Ascending aorta (tissue), 2 donors: Measurements from ENCODE around the gene ZBTB39. TPM values are rescaled to one million over a fixed set of nuclear protein-coding genes. Genes with fewer than 3 reads are reported as not detected.

Experiments
- DNase-seq, 2 donors: peaks; one replicate each; pipeline ENCODE4 v3.0.0-alpha.2; 2019; ENCODE audit warnings: low spot score in 2 of 2
- H3K27ac ChIP-seq, 2 donors: fragments of 200-600 bp; sonication (generic); one replicate each; pipeline ENCODE4 v1.5.1; 2016 to 2017; ENCODE audit warnings: mild to moderate bottlenecking in 1 of 2
- H3K27me3 ChIP-seq: fragments of 200-600 bp; sonication (generic); one replicate; pipeline ENCODE4 v1.5.1; 2017
- H3K36me3 ChIP-seq, 2 donors: fragments of 200-600 bp; sonication (generic); one replicate each; pipeline ENCODE4 v1.5.1; 2016
- H3K4me1 ChIP-seq, 2 donors: fragments of 200-600 bp; sonication (generic); one replicate each; pipeline ENCODE4 v1.5.1; 2016 to 2017; ENCODE audit warnings: mild to moderate bottlenecking in 1 of 2
- H3K4me3 ChIP-seq, 2 donors: fragments of 200-600 bp; sonication (generic); one replicate each; pipeline ENCODE4 v1.5.1; 2016 to 2017; ENCODE audit warnings: mild to moderate bottlenecking in 1 of 2
- H3K9me3 ChIP-seq, 2 donors: fragments of 200-600 bp; sonication (generic); one replicate each; pipeline ENCODE4 v1.5.1; 2016
- CTCF ChIP-seq, 3 experiments: fragments of 200-600 bp in 2 of 3; fragments of 450-650 bp in 1 of 3; sonication (generic) in 2 of 3; IDR thresholded peaks; one replicate each; pipeline ENCODE4 v1.5.1; 2016 to 2019; ENCODE audit warnings: antibody characterized with exemption in 3 of 3, mild to moderate bottlenecking in 1 of 3, moderate library complexity in 1 of 3
- intact Hi-C: fragments of 100-400 bp; cut with DNase I; formaldehyde crosslinking; loops from one replicate; pipeline ENCODE4 v1.15.1; 2023
- total RNA-seq: library from RNA; depleted of rRNA; stranded (reverse); fragments of >200 nt; gene quantifications from one replicate; pipeline ENCODE4 v1.1.0, GENCODE V29; 2016

The ZBTB39 gene
- total RNA-seq, 1 donor from 2014 or later, result 5.9 TPM

GRCh38 chr12:57044889-57045288, 38.5 kb upstream of the ZBTB39 start:
- no peaks in the 10 kb centered on the region for H3K36me3 ChIP-seq
- H3K4me1 ChIP-seq, result no peaks in the 10 kb centered on the region
- no peaks in the 10 kb centered on the region for H3K27me3 ChIP-seq
- intact Hi-C loops, result no loop called here
- H3K27ac ChIP-seq, result no peak overlapping the region
- no peak overlapping the region for H3K4me3 ChIP-seq
- no peak for TF ChIP-seq CTCF (IDR thresholded peaks at IDR 0.05)
- H3K9me3 ChIP-seq, result no peaks in the 10 kb centered on the region
- DNase-seq, result no peak

- no peak for DNase-seq
- Histone ChIP-seq H3K27ac (no peak overlapping the region), H3K36me3 (no peaks in the 10 kb centered on the region), H3K9me3 (no peaks in the 10 kb centered on the region), H3K4me1 (no peaks in the 10 kb centered on the region), H3K4me3 (no peak overlapping the region), H3K27me3 (no peaks in the 10 kb centered on the region)
- TF ChIP-seq CTCF (IDR thresholded peaks at IDR 0.05), result no peak
- intact Hi-C loops, result no loop called here
Observed at GRCh38 chr12:57044468-57044867, 38.1 kb upstream of the ZBTB39 start.

GRCh38 chr12:57042695-57043094, 36.3 kb upstream of the ZBTB39 start:
- Histone ChIP-seq H3K4me1 (no peaks in the 10 kb centered on the region), H3K4me3 (no peak overlapping the region), H3K27me3 (no peaks in the 10 kb centered on the region), H3K9me3 (no peaks in the 10 kb centered on the region), H3K27ac (no peak overlapping the region), H3K36me3 (no peaks in the 10 kb centered on the region)
- no peak for TF ChIP-seq CTCF (IDR thresholded peaks at IDR 0.05)
- intact Hi-C loops, result no loop called here
- DNase-seq, result no peak

GRCh38 chr12:57040750-57041149, 34.4 kb upstream of the ZBTB39 start:
- no peak overlapping the region for H3K27ac ChIP-seq
- DNase-seq, result no peak
- TF ChIP-seq CTCF (IDR thresholded peaks at IDR 0.05), result no peak
- H3K4me1 ChIP-seq, result no peaks in the 10 kb centered on the region
- H3K9me3 ChIP-seq, result no peaks in the 10 kb centered on the region
- intact Hi-C loops, result no loop called here
- no peaks in the 10 kb centered on the region for H3K36me3 ChIP-seq
- H3K27me3 ChIP-seq, result no peaks in the 10 kb centered on the region
- no peak overlapping the region for H3K4me3 ChIP-seq

GRCh38 chr12:57040211-57040610, 33.9 kb upstream of the ZBTB39 start:
- Histone ChIP-seq H3K4me3 (no peak overlapping the region), H3K9me3 (no peaks in the 10 kb centered on the region), H3K27me3 (no peaks in the 10 kb centered on the region), H3K27ac (no peak overlapping the region), H3K36me3 (no peaks in the 10 kb centered on the region), H3K4me1 (no peaks in the 10 kb centered on the region)
- intact Hi-C loops, result no loop called here
- no peak for DNase-seq
- TF ChIP-seq CTCF (IDR thresholded peaks at IDR 0.05), result no peak
